Measurements from ENCODE around the gene PRDX5. TPM values are rescaled to one million over a fixed set of nuclear protein-coding genes. Genes with fewer than 3 reads are reported as not detected.

Gene PRDX5
- total RNA-seq, 1 donor from 2014 or later, result 118 TPM

DNA sequence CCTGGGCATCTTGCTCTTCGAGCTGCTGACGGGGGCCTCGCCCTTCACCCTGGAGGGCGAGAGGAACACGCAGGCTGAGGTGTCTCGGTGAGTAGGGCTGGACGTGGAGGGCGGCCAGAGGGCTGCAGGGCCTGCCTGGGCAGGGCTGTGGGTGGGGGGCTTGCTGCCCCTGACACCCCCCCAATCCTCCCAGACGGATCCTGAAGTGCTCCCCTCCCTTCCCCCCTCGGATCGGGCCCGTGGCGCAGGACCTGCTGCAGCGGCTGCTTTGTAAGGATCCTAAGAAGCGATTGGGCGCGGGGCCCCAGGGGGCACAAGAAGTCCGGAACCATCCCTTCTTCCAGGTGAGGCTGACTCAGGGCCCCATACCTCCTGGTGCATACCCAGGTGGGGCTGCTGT is 43.7 kb downstream of the PRDX5 start:
- Mint-ChIP-seq H3K4me3 (ENCODE audit: low read depth) (peak overlapping the region; percentile 37), H3K27ac (no peak overlapping the region), H3K9me3 (no peaks in the 10 kb centered on the region), H3K27me3 (ENCODE audit: low read depth) (no peaks in the 10 kb centered on the region), H3K4me1 (ENCODE audit: low read depth) (peaks cover 18% of the 10 kb centered on the region), H3K36me3 (ENCODE audit: low read depth) (peaks cover 65% of the 10 kb centered on the region)
- intact Hi-C loops (cut with micrococcal nuclease), result no loop called here
- no peak for DNase-seq (ENCODE audit: low spot score)

DNA sequence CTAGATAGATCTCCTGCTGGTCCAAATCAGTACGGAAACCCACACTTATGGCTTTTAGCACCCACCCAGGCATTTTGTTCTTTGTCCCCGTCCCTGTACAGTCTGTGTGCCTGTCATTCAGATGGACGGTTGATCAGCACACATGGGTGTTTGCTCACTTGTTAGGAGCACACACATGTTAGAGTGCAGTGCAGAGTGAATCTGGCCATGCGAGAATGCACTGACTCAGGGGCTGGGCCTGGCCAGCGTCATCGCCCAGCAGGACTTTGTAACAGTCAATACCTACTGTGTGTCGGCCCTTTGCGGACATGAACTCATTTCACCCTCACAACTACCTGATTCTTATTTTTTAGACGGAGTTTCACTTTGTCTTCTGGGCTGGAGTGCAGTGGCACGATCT is 44.4 kb downstream of the PRDX5 start:
- no peak for DNase-seq (ENCODE audit: low spot score)
- intact Hi-C loops (cut with micrococcal nuclease), result no loop called here
- Mint-ChIP-seq H3K4me3 (ENCODE audit: low read depth) (no peak overlapping the region), H3K4me1 (ENCODE audit: low read depth) (peaks cover 17% of the 10 kb centered on the region), H3K27me3 (ENCODE audit: low read depth) (no peaks in the 10 kb centered on the region), H3K36me3 (ENCODE audit: low read depth) (peaks cover 66% of the 10 kb centered on the region), H3K9me3 (no peaks in the 10 kb centered on the region), H3K27ac (no peak overlapping the region)

DNA sequence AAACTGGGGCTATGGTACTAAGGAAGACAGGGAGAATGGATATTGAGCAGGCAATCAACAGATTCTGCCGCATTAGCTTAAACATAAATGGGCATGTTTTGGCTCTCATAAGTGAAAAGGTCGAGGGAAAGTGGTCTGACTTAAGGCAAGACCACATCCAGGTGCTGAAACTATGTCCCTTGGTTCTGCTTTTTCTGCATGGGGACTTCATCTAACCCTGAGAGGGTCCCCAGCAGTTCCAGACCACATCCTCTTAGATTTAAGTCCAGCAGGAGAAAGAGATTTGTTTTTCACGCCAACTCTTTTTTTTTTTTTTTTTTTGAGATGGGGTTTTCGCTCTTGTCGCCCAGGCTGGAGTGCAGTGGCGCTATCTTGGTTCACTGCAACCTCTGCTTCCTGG is 46.5 kb downstream of the PRDX5 start:
- DNase-seq (ENCODE audit: low spot score), result no peak
- intact Hi-C loops (cut with micrococcal nuclease), result no loop called here
- no peaks in the 10 kb centered on the region for H3K27me3 Mint-ChIP-seq (ENCODE audit: low read depth)
- H3K4me1 Mint-ChIP-seq (ENCODE audit: low read depth), result peaks cover 9% of the 10 kb centered on the region
- no peak overlapping the region for H3K27ac Mint-ChIP-seq
- H3K4me3 Mint-ChIP-seq (ENCODE audit: low read depth), result no peak overlapping the region
- no peaks in the 10 kb centered on the region for H3K9me3 Mint-ChIP-seq
- peaks cover 78% of the 10 kb centered on the region for H3K36me3 Mint-ChIP-seq (ENCODE audit: low read depth)

DNA sequence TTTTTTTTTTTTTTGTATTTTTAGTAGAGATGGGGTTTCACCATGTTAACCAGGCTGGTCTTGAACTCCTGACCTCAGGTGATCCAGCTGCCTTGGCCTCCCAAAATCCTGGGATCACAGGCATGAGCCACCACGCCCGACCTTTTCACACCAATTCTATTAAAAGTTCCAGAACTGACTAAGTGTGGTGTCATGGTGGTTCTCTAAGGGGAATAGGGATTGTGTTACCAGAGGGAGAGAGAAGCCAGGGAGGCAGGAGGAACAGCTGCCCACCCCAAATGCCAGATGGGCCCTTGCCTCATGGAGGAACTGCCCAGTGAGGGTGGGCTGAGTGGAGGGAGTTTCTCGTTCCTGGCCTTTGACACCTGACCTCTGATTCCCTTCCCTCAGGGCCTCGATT is 47.0 kb downstream of the PRDX5 start:
- H3K4me1 Mint-ChIP-seq (ENCODE audit: low read depth), result peaks cover 5% of the 10 kb centered on the region
- no peaks in the 10 kb centered on the region for H3K27me3 Mint-ChIP-seq (ENCODE audit: low read depth)
- intact Hi-C loops (cut with micrococcal nuclease), result no loop called here
- H3K9me3 Mint-ChIP-seq, result no peaks in the 10 kb centered on the region
- H3K36me3 Mint-ChIP-seq (ENCODE audit: low read depth), result peaks cover 76% of the 10 kb centered on the region
- H3K4me3 Mint-ChIP-seq (ENCODE audit: low read depth), result no peak overlapping the region
- no peak for DNase-seq (ENCODE audit: low spot score)
- no peak overlapping the region for H3K27ac Mint-ChIP-seq

DNA sequence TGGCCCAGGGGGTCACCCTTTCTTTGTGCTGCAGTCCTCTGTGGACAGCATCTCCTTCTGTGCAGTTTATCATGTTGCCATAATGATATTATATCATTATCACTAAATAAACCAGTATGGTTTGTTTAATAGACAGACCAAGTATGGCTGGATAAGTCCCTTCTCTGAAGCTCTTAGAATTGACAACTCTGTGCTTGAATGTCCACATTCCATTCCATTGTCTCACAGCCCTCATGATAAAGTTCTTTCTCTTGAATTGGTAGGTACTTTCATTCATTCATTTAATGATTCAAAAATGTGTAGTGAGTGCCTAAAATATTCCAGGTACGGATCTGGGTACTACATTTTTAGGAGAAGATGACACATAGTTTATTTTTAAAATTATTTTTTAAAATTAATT is 48.8 kb downstream of the PRDX5 start:
- H3K4me1 Mint-ChIP-seq (ENCODE audit: low read depth), result no peaks in the 10 kb centered on the region
- H3K27ac Mint-ChIP-seq, result no peak overlapping the region
- no peaks in the 10 kb centered on the region for H3K9me3 Mint-ChIP-seq
- H3K27me3 Mint-ChIP-seq (ENCODE audit: low read depth), result no peaks in the 10 kb centered on the region
- H3K36me3 Mint-ChIP-seq (ENCODE audit: low read depth), result peaks cover 68% of the 10 kb centered on the region
- no peak overlapping the region for H3K4me3 Mint-ChIP-seq (ENCODE audit: low read depth)
- no peak for DNase-seq (ENCODE audit: low spot score)
- intact Hi-C loops (cut with micrococcal nuclease), result no loop called here

DNA sequence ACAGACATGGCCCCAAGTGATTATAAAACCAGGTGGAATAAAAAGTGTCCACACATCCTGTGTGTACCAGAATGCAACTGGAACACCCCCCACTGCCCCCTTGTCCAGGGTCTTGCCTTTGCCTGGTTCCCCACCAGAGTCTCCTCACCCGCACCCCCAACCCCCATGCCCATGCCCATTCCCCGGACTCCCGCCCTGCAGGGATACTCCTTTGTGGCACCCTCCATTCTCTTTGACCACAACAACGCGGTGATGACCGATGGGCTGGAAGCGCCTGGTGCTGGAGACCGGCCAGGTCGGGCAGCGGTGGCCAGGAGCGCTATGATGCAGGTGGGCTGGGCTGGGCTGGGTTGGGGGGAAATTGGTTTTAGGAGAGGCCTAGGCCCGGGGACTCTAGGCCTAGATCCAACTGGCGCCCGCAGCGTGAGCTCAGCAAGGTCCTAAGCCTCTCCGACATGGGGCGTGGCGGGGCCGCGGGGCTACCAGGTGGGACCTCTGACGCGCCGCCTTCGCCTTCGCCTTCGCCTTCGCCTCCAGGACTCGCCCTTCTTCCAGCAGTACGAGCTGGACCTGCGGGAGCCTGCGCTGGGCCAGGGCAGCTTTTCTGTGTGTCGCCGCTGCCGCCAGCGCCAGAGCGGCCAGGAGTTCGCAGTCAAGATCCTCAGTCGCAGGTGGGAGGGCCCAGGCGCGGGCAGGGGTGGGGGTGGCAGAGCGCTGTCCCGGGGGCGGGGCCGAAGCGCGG is 50.2 kb downstream of the PRDX5 start:
- H3K27ac Mint-ChIP-seq, result no peak overlapping the region
- H3K4me1 Mint-ChIP-seq (ENCODE audit: low read depth), result no peaks in the 10 kb centered on the region
- H3K36me3 Mint-ChIP-seq (ENCODE audit: low read depth), result peaks cover 55% of the 10 kb centered on the region
- H3K9me3 Mint-ChIP-seq, result no peaks in the 10 kb centered on the region
- no peak overlapping the region for H3K4me3 Mint-ChIP-seq (ENCODE audit: low read depth)
- no peaks in the 10 kb centered on the region for H3K27me3 Mint-ChIP-seq (ENCODE audit: low read depth)
- intact Hi-C loops (cut with micrococcal nuclease), result no loop called here
- DNase-seq (ENCODE audit: low spot score), result no peak

DNA sequence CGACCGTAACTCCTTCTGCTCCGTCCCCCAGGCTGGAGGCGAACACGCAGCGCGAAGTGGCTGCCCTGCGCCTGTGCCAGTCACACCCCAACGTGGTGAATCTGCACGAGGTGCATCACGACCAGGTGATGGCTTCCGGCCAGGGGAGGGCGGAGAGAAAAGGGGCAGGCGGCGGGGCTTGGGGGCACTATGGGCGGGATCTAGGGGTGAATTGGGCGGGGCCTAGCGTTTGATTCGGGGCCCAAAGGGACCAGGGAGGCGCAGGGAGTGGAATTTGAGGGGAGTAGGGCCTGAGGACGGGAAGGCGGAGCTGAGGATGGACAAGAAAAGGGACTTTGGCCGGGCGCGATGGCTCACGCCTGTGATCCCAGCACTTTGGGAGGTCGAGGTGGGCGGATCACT is 50.8 kb downstream of the PRDX5 start:
- no peaks in the 10 kb centered on the region for H3K9me3 Mint-ChIP-seq
- no peak overlapping the region for H3K27ac Mint-ChIP-seq
- intact Hi-C loops (cut with micrococcal nuclease), result no loop called here
- no peak for DNase-seq (ENCODE audit: low spot score)
- no peak overlapping the region for H3K4me3 Mint-ChIP-seq (ENCODE audit: low read depth)
- H3K4me1 Mint-ChIP-seq (ENCODE audit: low read depth), result no peaks in the 10 kb centered on the region
- peaks cover 49% of the 10 kb centered on the region for H3K36me3 Mint-ChIP-seq (ENCODE audit: low read depth)
- H3K27me3 Mint-ChIP-seq (ENCODE audit: low read depth), result no peaks in the 10 kb centered on the region

DNA sequence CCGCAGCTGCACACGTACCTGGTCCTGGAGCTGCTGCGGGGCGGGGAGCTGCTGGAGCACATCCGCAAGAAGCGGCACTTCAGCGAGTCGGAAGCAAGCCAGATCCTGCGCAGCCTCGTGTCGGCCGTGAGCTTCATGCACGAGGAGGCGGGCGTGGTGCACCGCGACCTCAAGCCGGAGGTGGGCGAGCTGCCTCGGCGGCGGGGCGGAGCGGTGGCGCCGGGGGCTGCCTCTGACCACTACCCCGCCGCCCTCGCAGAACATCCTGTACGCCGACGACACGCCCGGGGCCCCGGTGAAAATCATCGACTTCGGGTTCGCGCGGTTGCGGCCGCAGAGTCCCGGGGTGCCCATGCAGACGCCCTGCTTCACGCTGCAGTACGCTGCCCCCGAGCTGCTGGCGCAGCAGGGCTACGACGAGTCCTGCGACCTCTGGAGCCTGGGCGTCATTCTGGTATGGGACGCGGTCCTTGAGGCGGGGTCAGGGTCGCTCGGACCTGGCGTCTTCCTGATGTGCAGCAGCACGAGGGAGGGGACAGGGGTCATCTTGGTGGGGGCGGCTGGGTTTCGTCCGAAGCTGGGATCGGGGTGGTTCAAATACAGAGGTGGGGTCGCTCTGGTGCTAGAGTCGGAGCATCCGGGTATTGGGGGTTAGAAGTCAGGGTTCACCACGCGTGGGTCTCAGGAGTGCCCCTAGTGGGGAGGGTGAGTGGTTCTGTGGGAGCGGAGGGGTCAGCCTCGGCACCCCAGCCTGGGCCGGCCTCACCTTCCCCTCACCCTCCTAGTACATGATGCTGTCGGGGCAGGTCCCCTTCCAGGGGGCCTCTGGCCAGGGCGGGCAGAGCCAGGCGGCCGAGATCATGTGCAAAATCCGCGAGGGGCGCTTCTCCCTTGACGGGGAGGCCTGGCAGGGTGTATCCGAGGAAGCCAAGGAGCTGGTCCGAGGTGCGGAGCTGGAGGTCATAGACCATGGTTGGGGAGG is 51.8 kb downstream of the PRDX5 start:
- no peak overlapping the region for H3K4me3 Mint-ChIP-seq (ENCODE audit: low read depth)
- H3K27me3 Mint-ChIP-seq (ENCODE audit: low read depth), result no peaks in the 10 kb centered on the region
- H3K36me3 Mint-ChIP-seq (ENCODE audit: low read depth), result peaks cover 44% of the 10 kb centered on the region
- intact Hi-C loops (cut with micrococcal nuclease), result no loop called here
- no peaks in the 10 kb centered on the region for H3K4me1 Mint-ChIP-seq (ENCODE audit: low read depth)
- no peak overlapping the region for H3K27ac Mint-ChIP-seq
- DNase-seq (ENCODE audit: low spot score), result no peak
- H3K9me3 Mint-ChIP-seq, result no peaks in the 10 kb centered on the region

DNA sequence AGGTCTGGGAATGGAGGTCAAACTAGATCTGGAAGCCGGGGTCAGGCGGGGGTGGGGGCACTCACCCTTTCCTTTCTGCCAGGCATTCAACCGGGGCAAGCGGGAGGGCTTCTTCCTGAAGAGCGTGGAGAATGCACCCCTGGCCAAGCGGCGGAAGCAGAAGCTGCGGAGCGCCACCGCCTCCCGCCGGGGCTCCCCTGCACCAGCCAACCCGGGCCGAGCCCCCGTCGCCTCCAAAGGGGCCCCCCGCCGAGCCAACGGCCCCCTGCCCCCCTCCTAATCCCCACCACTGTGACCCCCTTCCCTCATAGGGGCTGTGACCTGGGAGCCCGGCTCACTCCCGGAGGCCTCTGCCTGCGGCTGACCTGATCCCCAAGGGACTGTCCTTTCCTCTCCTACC is 53.3 kb downstream of the PRDX5 start:
- Mint-ChIP-seq H3K4me1 (ENCODE audit: low read depth) (no peaks in the 10 kb centered on the region), H3K9me3 (no peaks in the 10 kb centered on the region), H3K27ac (no peak overlapping the region), H3K4me3 (ENCODE audit: low read depth) (no peak overlapping the region), H3K36me3 (ENCODE audit: low read depth) (peaks cover 30% of the 10 kb centered on the region), H3K27me3 (ENCODE audit: low read depth) (no peaks in the 10 kb centered on the region)
- DNase-seq (ENCODE audit: low spot score), result no peak
- intact Hi-C loops (cut with micrococcal nuclease), result no loop called here

Other genes starting within 250 kb of the PRDX5 start
- gene MACROD1, start 152.0 kb upstream of the PRDX5 start, total RNA-seq, result 23.4 and 26.7 TPM in 2 replicates
- 480 and 484 TPM in 2 replicates for gene STIP1, start 131.9 kb upstream of the PRDX5 start, total RNA-seq
- 197 and 202 TPM in 2 replicates for gene FERMT3, start 111.4 kb upstream of the PRDX5 start, total RNA-seq
- gene TRPT1, start 91.9 kb upstream of the PRDX5 start, total RNA-seq, result 33.7 and 35.5 TPM in 2 replicates
- 72.8 and 77.0 TPM in 2 replicates for gene NUDT22, start 91.8 kb upstream of the PRDX5 start, total RNA-seq
- gene DNAJC4, start 87.6 kb upstream of the PRDX5 start, total RNA-seq, result 24.5 and 25.8 TPM in 2 replicates
- 67.4 and 82.0 TPM in 2 replicates for gene VEGFB, start 83.5 kb upstream of the PRDX5 start, total RNA-seq
- gene FKBP2, start 77.0 kb upstream of the PRDX5 start, total RNA-seq, result 36.6 and 37.1 TPM in 2 replicates
- gene PPP1R14B, start 71.2 kb upstream of the PRDX5 start, total RNA-seq, result 262 and 273 TPM in 2 replicates
- 21.0 and 23.4 TPM in 2 replicates for gene PLCB3, start 66.6 kb upstream of the PRDX5 start, total RNA-seq
- 33.2 and 34.7 TPM in 2 replicates for gene BAD, start 33.5 kb upstream of the PRDX5 start, total RNA-seq
- 32.7 and 38.0 TPM in 2 replicates for gene GPR137, start 32.3 kb upstream of the PRDX5 start, total RNA-seq
- gene KCNK4, start 26.8 kb upstream of the PRDX5 start, total RNA-seq, result not detected in 2 replicates
- gene CATSPERZ, start 17.8 kb upstream of the PRDX5 start, total RNA-seq, result 0.59 TPM in 1 of 2 replicates, not detected in the other
- gene ESRRA, start 12.6 kb upstream of the PRDX5 start, total RNA-seq, result 49.4 and 54.6 TPM in 2 replicates
- gene TRMT112, start 562 bp upstream of the PRDX5 start, total RNA-seq, result 290 and 291 TPM in 2 replicates
- gene CCDC88B, start 22.1 kb downstream of the PRDX5 start, total RNA-seq, result 127 and 128 TPM in 2 replicates
- gene RPS6KA4, start 41.0 kb downstream of the PRDX5 start, total RNA-seq, result 38.7 and 43.7 TPM in 2 replicates
- not detected in 2 replicates for gene SLC22A11, start 237.8 kb downstream of the PRDX5 start, total RNA-seq

Data from activated T-helper 2 cell treated with anti-CD3 and anti-CD28 coated beads, Interferon-gamma antibody, Interleukin-2, Interleukin-4, amounts not matched to agents 10 μg/mL and 5 μg/mL and 100 μg/mL, durations not matched to agents 14 hours and 24 hours and 36 hours (primary cell).